SK-N-SH treated with all-trans-retinoic acid at 6 μM for 48 hours (cell line): ENCODE data around the gene MICU2.

ENCODE experiments used
- ATAC-seq: fragments of 200-7000 bp; cut with Tn5 transposase; 3 replicates; pipeline ENCODE4 v1.9.1; 2020; ENCODE audit warnings: mild to moderate bottlenecking, moderate library complexity
- ARNTL ChIP-seq: fragments of 450-650 bp; formaldehyde crosslinking; IDR thresholded peaks from 2 replicates; pipeline ENCODE4 v1.5.0; 2020; ENCODE audit warnings: low read depth, mild to moderate bottlenecking, moderate library complexity, borderline replicate concordance
- BACH2 ChIP-seq: fragments of 250-450 bp; sonication (Bioruptor Pico); IDR thresholded peaks from 2 replicates; pipeline ENCODE4 v1.9.0; 2021; ENCODE audit warnings: mild to moderate bottlenecking, borderline replicate concordance
- CREB5 ChIP-seq: fragments of 250-450 bp; sonication (Bioruptor Pico); IDR thresholded peaks from 2 replicates; pipeline ENCODE4 v1.5.1; 2020; ENCODE audit warnings: low read depth, mild to moderate bottlenecking, moderate library complexity
- CSDC2 ChIP-seq: fragments of 250-450 bp; sonication (Bioruptor Pico); IDR thresholded peaks from 2 replicates; pipeline ENCODE4 v1.5.0; 2020; ENCODE audit warnings: mild to moderate bottlenecking, moderate library complexity
- ESRRG ChIP-seq: fragments of 250-450 bp; sonication (Bioruptor Pico); IDR thresholded peaks from 2 replicates; pipeline ENCODE4 v1.6.1; 2021; ENCODE audit warnings: mild to moderate bottlenecking
- GLIS3 ChIP-seq: fragments of 250-450 bp; sonication (Bioruptor Pico); IDR thresholded peaks from 2 replicates; pipeline ENCODE4 v1.5.0; 2020; ENCODE audit warnings: mild to moderate bottlenecking, moderate library complexity
- ISL1 ChIP-seq: fragments of 250-450 bp; sonication (Bioruptor Pico); IDR thresholded peaks from 2 replicates; pipeline ENCODE4 v2.1.2; 2022; ENCODE audit warnings: mild to moderate bottlenecking, moderate library complexity
- OSR1 ChIP-seq: fragments of 250-450 bp; sonication (Bioruptor Pico); IDR thresholded peaks from 2 replicates; pipeline ENCODE4 v1.8.0; 2022; ENCODE audit warnings: moderate library complexity, mild to moderate bottlenecking, inconsistent platforms
- PATZ1 ChIP-seq: fragments of 250-450 bp; sonication (Bioruptor Pico); IDR thresholded peaks from 2 replicates; pipeline ENCODE4 v1.8.0; 2020; ENCODE audit warnings: mild to moderate bottlenecking, moderate library complexity, borderline replicate concordance
- POU6F1 ChIP-seq: fragments of 250-450 bp; sonication (Bioruptor Pico); IDR thresholded peaks from 2 replicates; pipeline ENCODE4 v1.8.0; 2021; ENCODE audit warnings: low read depth, mild to moderate bottlenecking, moderate library complexity, borderline replicate concordance
- PPARA ChIP-seq: fragments of 250-450 bp; sonication (Bioruptor Pico); IDR thresholded peaks from 2 replicates; pipeline ENCODE4 v1.5.0; 2020; ENCODE audit warnings: mild to moderate bottlenecking, borderline replicate concordance
- RARB ChIP-seq: fragments of 250-450 bp; sonication (Bioruptor Pico); IDR thresholded peaks from 2 replicates; pipeline ENCODE4 v1.8.0; 2021; ENCODE audit warnings: mild to moderate bottlenecking, moderate library complexity
- SNAI2 ChIP-seq: fragments of 250-450 bp; sonication (Bioruptor Pico); IDR thresholded peaks from 2 replicates; pipeline ENCODE4 v1.5.0; 2020; ENCODE audit warnings: mild to moderate bottlenecking, moderate library complexity
- TCF4 ChIP-seq: fragments of 250-450 bp; sonication (Bioruptor Pico); IDR thresholded peaks from 2 replicates; pipeline ENCODE4 v1.8.0; 2021; ENCODE audit warnings: mild to moderate bottlenecking, moderate library complexity, borderline replicate concordance
- ZC3H10 ChIP-seq: fragments of 250-450 bp; sonication (Bioruptor Pico); IDR thresholded peaks from 2 replicates; pipeline ENCODE4 v1.5.1; 2021; ENCODE audit warnings: mild to moderate bottlenecking, moderate library complexity
- ZFP3 ChIP-seq: fragments of 250-450 bp; sonication (Bioruptor Pico); IDR thresholded peaks from 2 replicates; pipeline ENCODE4 v1.5.0; 2020; ENCODE audit warnings: mild to moderate bottlenecking, moderate library complexity
- ZFP30 ChIP-seq: fragments of 450-650 bp; formaldehyde crosslinking; IDR thresholded peaks from 2 replicates; pipeline ENCODE4 v1.5.0; 2022; ENCODE audit warnings: mild to moderate bottlenecking, moderate library complexity
- ZNF565 ChIP-seq: fragments of 450-650 bp; formaldehyde crosslinking; conservative IDR thresholded peaks from 2 replicates; pipeline ENCODE4 v1.5.0; 2020; ENCODE audit warnings: low read depth, mild to moderate bottlenecking, moderate library complexity
- ZNF70 ChIP-seq: fragments of 450-650 bp; formaldehyde crosslinking; IDR thresholded peaks from 2 replicates; pipeline ENCODE4 v1.5.0; 2020; ENCODE audit warnings: mild to moderate bottlenecking, moderate library complexity
- ZNF8 ChIP-seq: fragments of 450-650 bp; formaldehyde crosslinking; IDR thresholded peaks from 2 replicates; pipeline ENCODE4 v1.5.0; 2020; ENCODE audit warnings: mild to moderate bottlenecking, moderate library complexity

Gene MICU2

GRCh38 chr13:21584973-21585592 lies 18.9 kb downstream of the MICU2 start:
- TF ChIP-seq PPARA (CRISPR knock-in tag) (no peak), POU6F1 (CRISPR knock-in tag) (no peak)

GRCh38 chr13:21583478-21583877 lies 20.5 kb downstream of the MICU2 start:
- TF ChIP-seq PATZ1 (CRISPR knock-in tag), result no peak
- ATAC-seq, result 0 out of 3 replicates have a peak, but pooled peaks have one; percentile 22

More at GRCh38 chr13:21584973-21585592, 18.9 kb downstream of the MICU2 start:
- no peak for ATAC-seq

GRCh38 chr13:21580736-21581135 lies 23.2 kb downstream of the MICU2 start:
- no peak for ATAC-seq
- TF ChIP-seq TCF4, result no peak
- no peak for TF ChIP-seq ISL1 (CRISPR knock-in tag)
- no peak for TF ChIP-seq CSDC2 (CRISPR knock-in tag)
- no peak for TF ChIP-seq POU6F1 (CRISPR knock-in tag)
- no peak for TF ChIP-seq ZNF8 (CRISPR knock-in tag)
- no peak for TF ChIP-seq ZFP3 (CRISPR knock-in tag)
- no peak for TF ChIP-seq PATZ1 (CRISPR knock-in tag)
- TF ChIP-seq ESRRG (CRISPR knock-in tag), result no peak
- no peak for TF ChIP-seq BACH2 (CRISPR knock-in tag)
- TF ChIP-seq SNAI2 (CRISPR knock-in tag), result no peak

GRCh38 chr13:21579754-21580316 lies 24.1 kb downstream of the MICU2 start:
- ATAC-seq, result no peak
- no peak for TF ChIP-seq ARNTL (CRISPR knock-in tag)
- no peak for TF ChIP-seq CSDC2 (CRISPR knock-in tag)
- TF ChIP-seq GLIS3 (CRISPR knock-in tag), result no peak
- TF ChIP-seq ZNF565, result no peak
- no peak for TF ChIP-seq PATZ1 (CRISPR knock-in tag)
- no peak for TF ChIP-seq ZFP30
- no peak for TF ChIP-seq PPARA (CRISPR knock-in tag)
- TF ChIP-seq CREB5 (CRISPR knock-in tag), result no peak
- TF ChIP-seq RARB (CRISPR knock-in tag), result no peak
- TF ChIP-seq SNAI2 (CRISPR knock-in tag), result no peak
- no peak for TF ChIP-seq ZFP3 (CRISPR knock-in tag)
- no peak for TF ChIP-seq ZC3H10 (CRISPR knock-in tag)
- no peak for TF ChIP-seq ZNF70 (CRISPR knock-in tag)
- TF ChIP-seq ISL1 (CRISPR knock-in tag), result no peak
- TF ChIP-seq POU6F1 (CRISPR knock-in tag), result no peak
- TF ChIP-seq OSR1, result no peak
